Measurements from ENCODE around the gene GRM2. TPM values are rescaled to one million over a fixed set of nuclear protein-coding genes. Genes with fewer than 3 reads are reported as not detected.

GRM2 gene
- total RNA-seq, 2 donors from 2014 or later, result 0.16 to 0.54 TPM

Other genes starting within 250 kb of the GRM2 start
- 10 to 100 TPM; 34.9 to 48.1 TPM for gene DCAF1, start 207.1 kb upstream of the GRM2 start, total RNA-seq
- gene RAD54L2, start 168.3 kb upstream of the GRM2 start, total RNA-seq, result 10 to 100 TPM; 17.9 to 27.4 TPM
- gene TEX264, start 35.8 kb upstream of the GRM2 start, total RNA-seq, result 10 to 100 TPM; 25.7 to 44.0 TPM
- not detected for gene IQCF6, start 72.2 kb downstream of the GRM2 start, total RNA-seq
- gene IQCF2, start 154.5 kb downstream of the GRM2 start, total RNA-seq, result not detected
- not detected for gene IQCF5, start 168.5 kb downstream of the GRM2 start, total RNA-seq
- gene IQCF1, start 196.3 kb downstream of the GRM2 start, total RNA-seq, result not detected
- 10 to 100 TPM; 23.6 to 33.0 TPM for gene RRP9, start 234.8 kb downstream of the GRM2 start, total RNA-seq
- gene PARP3, start 235.3 kb downstream of the GRM2 start, total RNA-seq, result 10 to 100 TPM; 17.0 to 18.6 TPM
- not detected for gene GPR62, start 248.3 kb downstream of the GRM2 start, total RNA-seq

All from activated naive CD4-positive, alpha-beta T cell treated with anti-CD3 and anti-CD28 coated beads, Interleukin-2, amount 50 U/mL, for 72 hours (primary cell).